A549 (cell line): ENCODE data around the gene SSBP3.

Experiments
- CTCF ChIP-seq: fragments of >200 bp; sonication (Bioruptor Twin); formaldehyde crosslinking; IDR thresholded peaks from 3 replicates; pipeline ENCODE4 v1.5.1; 2016
- EHMT2 ChIP-seq: fragments of 200-600 bp; sonication (generic); IDR thresholded peaks from 2 replicates; pipeline ENCODE4 v1.6.1; 2016; ENCODE audit warnings: antibody characterized with exemption, low read depth, mild to moderate bottlenecking, moderate library complexity
- EP300 ChIP-seq, 2 experiments: fragments of >200 bp; sonication (Bioruptor Twin); formaldehyde crosslinking; IDR thresholded peaks; 2 replicates in 1 of 2; 3 replicates in 1 of 2; pipeline ENCODE4 v1.6.1; 2016 to 2017
- MAX ChIP-seq: IDR thresholded peaks from 2 replicates; pipeline ENCODE4 v1.6.1; 2012
- REST ChIP-seq: fragments of 200-600 bp; sonication (generic); IDR thresholded peaks from 2 replicates; pipeline ENCODE4 v1.6.1; 2016; ENCODE audit warnings: antibody characterized with exemption, mild to moderate bottlenecking, moderate library complexity

- TF ChIP-seq MAX (no peak), CTCF (no peak), EP300 (IDR thresholded peaks at IDR 0.05) (no peak), EHMT2 (no peak), REST (no peak)
Observed at GRCh38 chr1:54227891-54228310, 178.3 kb downstream of the SSBP3 start.
